RWPE1 (cell line): ENCODE data around the gene ZNF780A.
"Not testable (repeated sequence)": the region's sequence is repeated elsewhere in the genome, so short reads cannot be mapped to it uniquely, and the experiment has no call there.

ENCODE experiments used
- CTCF ChIA-PET: fragments of 350-600 bp; sonication (Branson Sonifier 250); formaldehyde crosslinking; extraction: SDS; loops from one replicate; lab custom pipeline; 2021; lab: Yijun Ruan, JAX
- POLR2A ChIA-PET: fragments of 400-600 bp; formaldehyde crosslinking; extraction: SDS; loops from one replicate; lab custom pipeline; 2020; ENCODE audit warnings: antibody characterized with exemption; ENCODE audit not compliant: low non-redundant PET; lab: Yijun Ruan, JAX
- DNase-seq: peaks from one replicate; pipeline ENCODE4 v3.0.0; 2012; ENCODE audit warnings: low spot score
- H3K27ac ChIP-seq: fragments of 450-650 bp; 2 replicates; pipeline ENCODE4 v1.5.1; 2017
- CTCF ChIP-seq: fragments of 450-650 bp; conservative IDR thresholded peaks from 2 replicates; pipeline ENCODE4 v1.5.1; 2017; ENCODE audit warnings: low read depth, mild to moderate bottlenecking

The ZNF780A gene

GRCh38 chr19:40129425-40129824 lies 38.7 kb upstream of the ZNF780A start:
- TF ChIP-seq CTCF = no peak
- CTCF ChIA-PET = no interaction called here
- H3K27ac ChIP-seq = no peak overlapping the region
- POLR2A ChIA-PET = no interaction called here
- DNase-seq = no peak

GRCh38 chr19:40128991-40129390 lies 38.2 kb upstream of the ZNF780A start:
- no peak overlapping the region for H3K27ac ChIP-seq
- DNase-seq = no peak
- TF ChIP-seq CTCF = no peak
- ChIA-PET POLR2A (no interaction called here), CTCF (no interaction called here)

GRCh38 chr19:40119380-40119779 lies 28.6 kb upstream of the ZNF780A start:
- no peak overlapping the region for H3K27ac ChIP-seq
- CTCF ChIA-PET = no interaction called here

GRCh38 chr19:40118638-40119037 lies 27.9 kb upstream of the ZNF780A start:
- DNase-seq, CTCF ChIA-PET, H3K27ac ChIP-seq, POLR2A ChIA-PET: not testable (repeated sequence)

More at GRCh38 chr19:40119380-40119779, 28.6 kb upstream of the ZNF780A start:
- DNase-seq = no peak
- POLR2A ChIA-PET = no interaction called here
- no peak for TF ChIP-seq CTCF

- no peak for DNase-seq
- H3K27ac ChIP-seq = no peak overlapping the region
- no peak for TF ChIP-seq CTCF
- CTCF ChIA-PET = no interaction called here
- POLR2A ChIA-PET = no interaction called here
Observed at GRCh38 chr19:40116075-40116474, 25.3 kb upstream of the ZNF780A start.

GRCh38 chr19:40114119-40114518 lies 23.4 kb upstream of the ZNF780A start:
- POLR2A ChIA-PET, H3K27ac ChIP-seq, DNase-seq, CTCF ChIA-PET: not testable (repeated sequence)

GRCh38 chr19:40112271-40112670 lies 21.5 kb upstream of the ZNF780A start:
- DNase-seq, POLR2A ChIA-PET, H3K27ac ChIP-seq, CTCF ChIA-PET: not testable (repeated sequence)

GRCh38 chr19:40110570-40110969 lies 19.8 kb upstream of the ZNF780A start:
- no peak for DNase-seq
- ChIA-PET POLR2A (no interaction called here), CTCF (no interaction called here)
- H3K27ac ChIP-seq = no peak overlapping the region
- TF ChIP-seq CTCF = no peak
